ENCODE measurements around the gene FCHO1. TPM values are rescaled to one million over a fixed set of nuclear protein-coding genes. Genes with fewer than 3 reads are reported as not detected.

The FCHO1 gene
- total RNA-seq, 2 donors from 2014 or later, result 3.9 to 9.2 TPM

DNA sequence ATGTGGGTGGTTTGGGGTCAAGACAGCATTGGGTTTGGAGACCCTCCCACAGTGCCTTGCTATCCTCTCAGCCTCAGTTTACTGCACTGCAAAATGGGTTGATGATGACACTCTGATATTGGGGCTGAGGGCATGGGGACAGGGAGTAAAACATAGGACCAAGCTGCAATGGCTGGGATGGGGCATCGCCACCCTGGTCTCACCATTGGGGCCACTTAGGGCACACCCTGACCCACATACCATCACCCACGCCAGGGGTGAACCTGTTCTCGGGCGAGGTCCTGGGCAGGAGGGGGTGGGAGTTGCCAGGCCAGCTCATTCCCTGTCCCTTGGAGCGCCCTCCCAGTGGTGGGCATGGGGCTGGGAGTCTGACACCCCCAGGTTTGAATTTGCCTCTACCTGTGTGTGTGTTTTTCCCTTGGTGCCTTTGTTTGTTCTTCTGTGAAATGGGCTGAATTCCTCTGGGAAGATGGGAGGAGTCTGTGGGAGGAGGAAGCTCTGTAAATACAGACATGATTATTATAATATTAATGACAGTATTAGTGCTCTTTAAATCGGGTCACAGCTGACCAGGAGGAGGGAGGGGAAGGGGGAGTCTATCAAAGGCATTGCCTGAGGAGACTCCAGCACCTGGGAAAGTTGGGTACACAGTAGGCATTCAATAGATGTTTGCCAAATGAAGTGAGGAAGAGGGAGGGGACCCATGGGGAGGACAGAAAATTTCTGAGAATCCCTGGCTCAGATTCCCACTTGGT is 2.2 kb upstream of the FCHO1 start:
- H3K4me1 ChIP-seq, result no peaks in the 10 kb centered on the region
- DNase-seq, result no peak
- H3K9me3 ChIP-seq, result no peaks in the 10 kb centered on the region
- H3K27me3 ChIP-seq, result no peaks in the 10 kb centered on the region
- H3K9ac ChIP-seq (ENCODE audit: low read depth in 2 of 2, low read length in 2 of 2), result no peak overlapping the region
- no peaks in the 10 kb centered on the region for H3K36me3 ChIP-seq
- intact Hi-C loops (cut with DNase I), result no loop called here
- no peak overlapping the region for H3K27ac ChIP-seq
- no peak overlapping the region for H3K4me3 ChIP-seq
- TF ChIP-seq, protein P1, sequence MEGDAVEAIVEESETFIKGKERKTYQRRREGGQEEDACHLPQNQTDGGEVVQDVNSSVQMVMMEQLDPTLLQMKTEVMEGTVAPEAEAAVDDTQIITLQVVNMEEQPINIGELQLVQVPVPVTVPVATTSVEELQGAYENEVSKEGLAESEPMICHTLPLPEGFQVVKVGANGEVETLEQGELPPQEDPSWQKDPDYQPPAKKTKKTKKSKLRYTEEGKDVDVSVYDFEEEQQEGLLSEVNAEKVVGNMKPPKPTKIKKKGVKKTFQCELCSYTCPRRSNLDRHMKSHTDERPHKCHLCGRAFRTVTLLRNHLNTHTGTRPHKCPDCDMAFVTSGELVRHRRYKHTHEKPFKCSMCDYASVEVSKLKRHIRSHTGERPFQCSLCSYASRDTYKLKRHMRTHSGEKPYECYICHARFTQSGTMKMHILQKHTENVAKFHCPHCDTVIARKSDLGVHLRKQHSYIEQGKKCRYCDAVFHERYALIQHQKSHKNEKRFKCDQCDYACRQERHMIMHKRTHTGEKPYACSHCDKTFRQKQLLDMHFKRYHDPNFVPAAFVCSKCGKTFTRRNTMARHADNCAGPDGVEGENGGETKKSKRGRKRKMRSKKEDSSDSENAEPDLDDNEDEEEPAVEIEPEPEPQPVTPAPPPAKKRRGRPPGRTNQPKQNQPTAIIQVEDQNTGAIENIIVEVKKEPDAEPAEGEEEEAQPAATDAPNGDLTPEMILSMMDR (IDR thresholded peaks at IDR 0.05), result no peak

DNA sequence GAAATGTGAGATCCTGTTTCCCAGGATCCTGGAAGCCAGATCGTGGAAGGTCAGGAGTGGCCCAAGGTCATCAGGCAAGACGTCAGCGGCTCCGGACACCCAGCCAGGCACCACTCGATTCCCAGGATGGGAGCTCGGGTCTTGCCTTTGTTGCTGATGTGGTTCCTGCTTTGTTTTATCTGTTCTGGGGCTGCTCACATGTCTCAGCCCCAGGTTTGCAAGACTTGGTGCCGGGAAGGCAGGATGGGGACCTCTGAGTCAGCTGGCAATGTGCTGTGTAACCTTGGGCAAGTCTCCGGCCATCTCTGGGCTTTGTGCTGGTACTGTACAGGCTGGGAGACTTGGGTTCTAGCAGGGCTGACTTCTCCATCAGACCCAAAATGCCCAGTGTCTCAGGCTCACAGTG is 1.4 kb upstream of the FCHO1 start:
- no peak for DNase-seq
- no peak overlapping the region for H3K27ac ChIP-seq
- no peaks in the 10 kb centered on the region for H3K9me3 ChIP-seq
- no peaks in the 10 kb centered on the region for H3K36me3 ChIP-seq
- TF ChIP-seq, protein P1 (IDR thresholded peaks at IDR 0.05), result no peak
- H3K9ac ChIP-seq (ENCODE audit: low read depth in 2 of 2, low read length in 2 of 2), result no peak overlapping the region
- H3K4me1 ChIP-seq, result no peaks in the 10 kb centered on the region
- intact Hi-C loops (cut with DNase I), result no loop called here
- H3K27me3 ChIP-seq, result no peaks in the 10 kb centered on the region
- H3K4me3 ChIP-seq, result no peak overlapping the region

DNA sequence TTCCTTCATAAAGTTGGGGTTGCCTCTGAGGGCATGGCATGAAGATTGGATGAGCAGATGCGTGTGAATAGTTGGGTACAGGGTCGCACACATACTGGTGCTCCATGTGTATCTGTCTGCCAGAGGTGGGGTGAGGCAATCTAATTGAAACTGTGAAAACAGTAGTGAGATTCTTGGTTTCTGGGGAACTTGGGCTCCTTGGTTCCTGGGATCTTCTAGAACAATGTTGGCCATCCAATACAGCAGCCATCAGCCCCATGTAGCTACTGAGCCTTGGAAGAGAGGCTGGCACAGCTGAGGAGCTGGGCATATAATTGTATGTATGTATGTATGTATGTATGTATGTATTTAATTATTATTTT is 616 bp downstream of the FCHO1 start:
- Histone ChIP-seq H3K9me3 (no peaks in the 10 kb centered on the region), H3K36me3 (no peaks in the 10 kb centered on the region), H3K27ac (peak overlapping the region; percentile 44), H3K27me3 (no peaks in the 10 kb centered on the region), H3K9ac (ENCODE audit: low read depth in 2 of 2, low read length in 2 of 2) (peak overlapping the region in 1 of 2 donors; percentile 12), H3K4me3 (peak overlapping the region; percentile 18), H3K4me1 (no peaks in the 10 kb centered on the region)
- TF ChIP-seq, protein P1 (IDR thresholded peaks at IDR 0.05), result no peak
- intact Hi-C loops (cut with DNase I), result no loop called here
- DNase-seq, result no peak

DNA sequence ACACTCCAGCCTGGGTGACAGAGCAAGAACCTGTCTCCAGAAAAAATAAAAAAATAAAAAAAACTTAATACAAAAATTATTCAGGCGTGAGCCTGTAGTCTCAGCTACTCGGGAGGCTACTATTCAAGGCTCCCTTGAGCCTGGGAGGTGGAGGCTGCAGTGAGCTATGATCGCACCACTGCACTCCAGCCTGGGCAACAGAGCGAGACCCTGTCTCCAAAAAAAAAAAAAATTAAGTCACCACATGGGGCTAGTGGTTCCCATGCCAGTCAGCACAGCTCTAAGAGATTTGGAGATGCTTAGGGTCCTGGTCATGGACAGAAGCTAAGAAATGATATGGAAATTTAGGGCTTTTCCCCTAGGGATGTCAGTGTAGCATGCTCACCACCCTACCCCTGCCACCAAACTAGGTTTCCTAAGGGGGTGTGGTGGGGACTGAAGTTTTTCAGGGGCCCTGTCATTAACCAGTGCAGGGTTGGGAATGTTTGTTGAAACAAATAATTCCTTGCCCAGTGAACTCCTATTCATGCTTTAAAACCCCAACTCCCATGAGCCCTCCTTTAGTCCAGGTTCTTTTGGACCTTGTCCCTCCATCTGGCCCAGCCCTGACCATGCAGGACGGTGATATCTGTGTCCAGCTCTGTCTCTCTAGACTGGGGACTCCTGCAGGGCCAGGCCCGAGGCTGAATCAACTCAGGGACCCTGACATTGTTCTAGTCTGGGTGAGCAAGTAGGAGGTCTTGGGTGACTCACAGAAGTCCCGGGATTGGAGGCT is 1.8 kb downstream of the FCHO1 start:
- TF ChIP-seq, protein P1 (IDR thresholded peaks at IDR 0.05), result no peak
- Histone ChIP-seq H3K4me1 (no peaks in the 10 kb centered on the region), H3K27ac (no peak overlapping the region), H3K9ac (ENCODE audit: low read depth in 2 of 2, low read length in 2 of 2) (no peak overlapping the region), H3K27me3 (no peaks in the 10 kb centered on the region), H3K9me3 (no peaks in the 10 kb centered on the region), H3K36me3 (no peaks in the 10 kb centered on the region), H3K4me3 (no peak overlapping the region)
- intact Hi-C loops (cut with DNase I), result no loop called here
- no peak for DNase-seq

DNA sequence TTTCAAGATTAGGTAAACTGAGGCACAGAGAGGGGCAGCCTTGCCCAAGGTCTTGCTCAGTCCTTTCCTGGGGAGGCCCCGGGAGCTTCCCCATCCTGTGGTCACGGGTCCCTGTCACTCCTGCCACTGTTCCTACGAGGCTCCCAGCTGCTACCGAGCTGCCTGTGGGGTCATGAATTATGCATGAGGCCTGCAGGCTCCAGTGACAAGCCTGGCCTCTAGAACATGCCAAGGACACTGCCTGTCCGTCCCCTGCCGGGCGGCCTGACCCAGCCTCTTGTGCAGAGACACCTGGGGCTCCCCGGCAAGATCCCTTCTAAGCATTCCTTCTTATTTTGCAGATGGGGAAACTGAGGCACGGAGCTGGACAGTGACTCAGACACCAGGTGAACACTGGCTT is 2.7 kb downstream of the FCHO1 start:
- DNase-seq, result no peak
- intact Hi-C loops (cut with DNase I), result no loop called here
- Histone ChIP-seq H3K4me3 (no peak overlapping the region), H3K4me1 (no peaks in the 10 kb centered on the region), H3K36me3 (no peaks in the 10 kb centered on the region), H3K27ac (no peak overlapping the region), H3K27me3 (no peaks in the 10 kb centered on the region), H3K9ac (ENCODE audit: low read depth in 2 of 2, low read length in 2 of 2) (no peak overlapping the region), H3K9me3 (no peaks in the 10 kb centered on the region)
- TF ChIP-seq, protein P1 (IDR thresholded peaks at IDR 0.05), result no peak

Data from colonic mucosa (tissue), 4 donors.